A673 (cell line): ENCODE measurements around the gene LDB2. TPM values are rescaled to one million over a fixed set of nuclear protein-coding genes. Genes with fewer than 3 reads are reported as not detected.
A peak's percentile ranks its signal among the peaks of the same experiment; 100 is the strongest.

Source experiments
- BruUV-seq: library from RNA; stranded (reverse); fragments of 400-500 nt; replicated peaks from 2 replicates; lab custom pipeline; 2021; lab: Mats Ljungman, UMichigan
- CTCF ChIA-PET: fragments of 300-600 bp; sonication (Branson Sonifier 250); formaldehyde crosslinking; loops from one replicate; lab custom pipeline; 2022; ENCODE audit warnings: antibody characterized with exemption; lab: Charles Lee
- POLR2A ChIA-PET: fragments of 300-600 bp; sonication (Branson Sonifier 250); formaldehyde crosslinking; loops from one replicate; lab custom pipeline; 2022; ENCODE audit warnings: antibody characterized with exemption; ENCODE audit not compliant: low non-redundant PET; lab: Charles Lee
- DNase-seq: peaks from one replicate; pipeline ENCODE4 v3.0.0-alpha.2; 2015; ENCODE audit warnings: low spot score
- H3K27ac ChIP-seq: fragments of 200-600 bp; sonication (generic); 2 replicates; pipeline ENCODE4 v1.5.1; 2016; ENCODE audit warnings: mixed run types, low read depth, mild to moderate bottlenecking, mixed read lengths, antibody characterized with exemption, low read length; ENCODE audit not compliant: poor library complexity, severe bottlenecking
- H3K27me3 ChIP-seq: fragments of 200-600 bp; sonication (generic); replicated peaks from 2 replicates; pipeline ENCODE4 v1.6.1; 2017; ENCODE audit warnings: mixed run types, low read depth, mild to moderate bottlenecking, mixed read lengths, antibody characterized with exemption, low read length; ENCODE audit not compliant: insufficient read depth, poor library complexity
- H3K36me3 ChIP-seq: fragments of 200-600 bp; sonication (generic); 2 replicates; pipeline ENCODE4 v1.6.1; 2016; ENCODE audit warnings: mixed run types, mild to moderate bottlenecking, mixed read lengths, antibody characterized with exemption, low read length; ENCODE audit not compliant: insufficient read depth, poor library complexity, severe bottlenecking
- H3K4me1 ChIP-seq: fragments of 200-600 bp; sonication (generic); 2 replicates; pipeline ENCODE4 v1.6.1; 2017; ENCODE audit warnings: mixed run types, mild to moderate bottlenecking, mixed read lengths, antibody characterized with exemption, low read length; ENCODE audit not compliant: insufficient read depth, poor library complexity, severe bottlenecking
- H3K4me3 ChIP-seq: fragments of 200-600 bp; sonication (generic); 2 replicates; pipeline ENCODE4 v1.5.1; 2016; ENCODE audit warnings: low read depth, mixed run types, mild to moderate bottlenecking, mixed read lengths, low read length; ENCODE audit not compliant: poor library complexity, severe bottlenecking
- H3K9me3 ChIP-seq: fragments of 200-600 bp; sonication (generic); 2 replicates; pipeline ENCODE4 v1.6.1; 2016; ENCODE audit warnings: mixed run types, low read depth, mild to moderate bottlenecking, mixed read lengths, antibody characterized with exemption, low read length; ENCODE audit not compliant: poor library complexity, severe bottlenecking
- EZH2 ChIP-seq: fragments of 200-600 bp; sonication (generic); IDR thresholded peaks from 2 replicates; pipeline ENCODE4 v1.6.1; 2017; ENCODE audit warnings: borderline replicate concordance, low read depth, mild to moderate bottlenecking, mixed read lengths, antibody characterized with exemption, low read length; ENCODE audit not compliant: poor library complexity, severe bottlenecking
- intact Hi-C: fragments of 100-400 bp; cut with micrococcal nuclease; formaldehyde crosslinking; loops from one replicate; pipeline ENCODE4 v1.10.0; 2022; ENCODE audit not compliant: unreplicated experiment
- total RNA-seq: library from RNA; stranded (reverse); gene quantifications from 2 replicates; pipeline ENCODE4 v1.2.3, GENCODE V29; 2021
- TF ChIP-seq, protein P1 (sequence below): fragments of 300-800, 200-600 bp; sonication (generic); conservative IDR thresholded peaks from 2 replicates; pipeline ENCODE4 v1.5.1; 2017; ENCODE audit warnings: low read depth, mild to moderate bottlenecking, antibody characterized with exemption, low read length, moderate library complexity, mixed read lengths

LDB2 gene
- total RNA-seq, 1 experiment from 2014 or later: 47.4 TPM

DNA sequence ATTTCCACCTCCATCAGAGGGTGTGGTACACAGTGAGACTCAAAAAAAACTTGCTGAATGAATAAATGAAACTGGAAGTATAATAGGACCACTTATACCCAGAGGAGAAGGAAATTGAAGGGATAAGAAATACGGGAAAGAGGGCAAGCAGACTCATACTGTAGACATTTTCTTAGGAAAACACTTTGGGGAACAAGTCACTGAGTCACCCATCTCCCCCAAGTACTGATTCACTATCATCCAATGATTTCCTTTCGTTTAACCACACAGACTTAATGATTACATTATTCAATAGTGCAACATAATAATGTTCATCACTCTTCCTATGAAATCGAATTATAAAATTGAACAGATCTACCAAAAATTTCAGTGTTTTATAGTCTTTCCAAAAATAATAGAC lies 97.1 kb downstream of the LDB2 start:
- BruUV-seq: no TSS peak

DNA sequence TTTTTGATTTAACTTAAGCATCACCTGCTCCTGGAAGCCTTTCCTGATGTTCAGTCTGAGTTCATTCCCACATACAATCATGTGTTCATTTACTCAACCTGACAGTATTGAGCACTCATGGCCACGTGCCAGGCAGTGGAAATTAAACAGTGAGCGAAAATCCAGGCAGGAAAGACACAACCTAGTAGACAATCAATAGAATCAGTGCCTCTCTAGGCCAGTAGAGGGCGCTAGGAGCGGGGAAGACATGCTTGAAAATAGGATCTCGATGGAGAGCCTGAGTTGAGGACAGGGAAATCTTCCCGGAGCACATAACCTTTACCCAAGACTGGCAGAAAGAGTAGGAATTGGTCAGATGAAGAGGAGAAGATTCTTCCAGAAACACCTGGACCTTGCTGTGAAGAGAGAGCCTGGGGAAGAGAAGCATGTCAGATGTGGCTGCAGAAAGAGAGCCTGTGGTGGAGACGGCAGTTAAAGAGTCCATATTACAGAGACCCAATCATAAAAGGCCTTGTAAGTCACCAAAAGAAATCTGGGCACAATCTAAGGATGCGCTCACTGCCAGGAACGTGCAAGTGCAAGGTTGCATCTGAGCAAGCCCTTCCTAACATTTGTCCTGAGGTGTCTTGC lies 103.5 kb downstream of the LDB2 start:
- H3K4me3 ChIP-seq: no peak overlapping the region
- H3K27ac ChIP-seq: no peak overlapping the region
- H3K27me3 ChIP-seq: no peaks in the 10 kb centered on the region
- ChIA-PET POLR2A (no interaction called here), CTCF (interaction anchor here (0.7 to 1.2 kb wide), 4 partner anchors 30 to 529 kb away, joined by 3 read pairs; no protein-coding TSS in a partner anchor)
- no TSS peak for BruUV-seq
- no peak for TF ChIP-seq EZH2
- TF ChIP-seq, protein P1, sequence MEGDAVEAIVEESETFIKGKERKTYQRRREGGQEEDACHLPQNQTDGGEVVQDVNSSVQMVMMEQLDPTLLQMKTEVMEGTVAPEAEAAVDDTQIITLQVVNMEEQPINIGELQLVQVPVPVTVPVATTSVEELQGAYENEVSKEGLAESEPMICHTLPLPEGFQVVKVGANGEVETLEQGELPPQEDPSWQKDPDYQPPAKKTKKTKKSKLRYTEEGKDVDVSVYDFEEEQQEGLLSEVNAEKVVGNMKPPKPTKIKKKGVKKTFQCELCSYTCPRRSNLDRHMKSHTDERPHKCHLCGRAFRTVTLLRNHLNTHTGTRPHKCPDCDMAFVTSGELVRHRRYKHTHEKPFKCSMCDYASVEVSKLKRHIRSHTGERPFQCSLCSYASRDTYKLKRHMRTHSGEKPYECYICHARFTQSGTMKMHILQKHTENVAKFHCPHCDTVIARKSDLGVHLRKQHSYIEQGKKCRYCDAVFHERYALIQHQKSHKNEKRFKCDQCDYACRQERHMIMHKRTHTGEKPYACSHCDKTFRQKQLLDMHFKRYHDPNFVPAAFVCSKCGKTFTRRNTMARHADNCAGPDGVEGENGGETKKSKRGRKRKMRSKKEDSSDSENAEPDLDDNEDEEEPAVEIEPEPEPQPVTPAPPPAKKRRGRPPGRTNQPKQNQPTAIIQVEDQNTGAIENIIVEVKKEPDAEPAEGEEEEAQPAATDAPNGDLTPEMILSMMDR: peak; percentile 98
- peaks cover 6% of the 10 kb centered on the region for H3K4me1 ChIP-seq
- intact Hi-C loops: loop anchor here (1.0 to 10.0 kb wide), 4 partner anchors 102 to 529 kb away; partner anchors contain the start of gene LDB2
- H3K36me3 ChIP-seq: no peaks in the 10 kb centered on the region
- no peaks in the 10 kb centered on the region for H3K9me3 ChIP-seq
- DNase-seq: peak; percentile 89

More for the DNA sequence above, 97.1 kb downstream of the LDB2 start:
- CTCF ChIA-PET: no interaction called here
- Histone ChIP-seq H3K27ac (no peak overlapping the region), H3K4me3 (no peak overlapping the region), H3K36me3 (no peaks in the 10 kb centered on the region), H3K9me3 (no peaks in the 10 kb centered on the region), H3K27me3 (no peaks in the 10 kb centered on the region), H3K4me1 (no peaks in the 10 kb centered on the region)
- POLR2A ChIA-PET: no interaction called here
- intact Hi-C loops: no loop called here
- DNase-seq: no peak
- TF ChIP-seq EZH2: no peak
- TF ChIP-seq, protein P1: no peak

DNA sequence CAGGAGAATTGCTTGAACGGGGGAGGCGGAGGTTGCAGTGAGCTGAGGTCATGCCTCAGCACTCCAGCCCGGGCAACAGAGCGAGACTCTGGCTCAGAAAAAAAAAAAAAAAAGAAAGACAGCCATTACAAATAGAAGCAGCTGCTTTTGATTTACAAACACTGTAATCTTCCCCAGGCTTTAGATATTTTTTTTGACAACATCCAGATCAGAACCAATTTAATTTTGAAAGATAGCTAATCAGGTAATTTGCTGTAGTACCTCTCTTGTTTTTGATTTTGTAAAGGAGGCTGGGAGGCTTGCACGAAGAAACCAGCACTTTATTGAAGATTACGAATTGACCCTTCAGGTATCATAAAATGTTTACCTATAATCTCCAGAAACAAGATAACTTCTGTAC lies 107.0 kb downstream of the LDB2 start:
- Histone ChIP-seq H3K36me3 (no peaks in the 10 kb centered on the region), H3K27me3 (no peaks in the 10 kb centered on the region), H3K27ac (no peak overlapping the region), H3K9me3 (no peaks in the 10 kb centered on the region), H3K4me1 (peaks cover 22% of the 10 kb centered on the region), H3K4me3 (no peak overlapping the region)
- no TSS peak for BruUV-seq
- intact Hi-C loops: loop anchor here (10.0 kb wide), 1 partner anchor 303 kb away; no protein-coding TSS in a partner anchor
- TF ChIP-seq, protein P1: no peak
- no peak for TF ChIP-seq EZH2
- no peak for DNase-seq
- ChIA-PET CTCF (interaction anchor here (1.3 kb wide), 1 partner anchor 125 kb away, joined by 4 read pairs; no protein-coding TSS in a partner anchor), POLR2A (no interaction called here)
